HCT116 (cell line): ENCODE measurements around the gene TOR1AIP2. TPM values are rescaled to one million over a fixed set of nuclear protein-coding genes. Genes with fewer than 3 reads are reported as not detected.

Source experiments
- ATAC-seq: fragments of 200-7000 bp; cut with Tn5 transposase; 2 replicates; pipeline ENCODE4 v1.9.1; 2020; ENCODE audit warnings: mild to moderate bottlenecking, moderate library complexity
- BruUV-seq: library from RNA; stranded (reverse); fragments of 400-500 nt; replicated peaks from 2 replicates; lab custom pipeline; 2021; lab: Mats Ljungman, UMichigan
- CTCF ChIA-PET: fragments of 300-600 bp; sonication (Branson Sonifier 250); formaldehyde crosslinking; loops from one replicate; lab custom pipeline; 2021; ENCODE audit warnings: antibody characterized with exemption; lab: Charles Lee
- POLR2A ChIA-PET: fragments of 300-600, 350-600 bp; sonication (Branson Sonifier 250); formaldehyde crosslinking; loops from one replicate; lab custom pipeline; 2021; ENCODE audit warnings: antibody characterized with exemption; lab: Charles Lee
- RAD21 ChIA-PET, 2 experiments: fragments of 300-600 bp; sonication (Branson Sonifier 250); formaldehyde crosslinking; loops; one replicate each; lab custom pipeline; 2023; ENCODE audit warnings: low total read pairs in 2 of 2; ENCODE audit not compliant: uncharacterized antibody in 2 of 2, unreplicated experiment in 2 of 2, low non-redundant PET in 1 of 2; lab: Charles Lee
- DNase-seq: peaks from one replicate; pipeline ENCODE4 v3.0.0-alpha.2; 2010; ENCODE audit warnings: low read depth, low spot score
- H2AFZ ChIP-seq: fragments of 200-600 bp; shearing (Covaris generic), sonication (generic); 2 replicates; pipeline ENCODE4 v1.6.1; 2017; ENCODE audit warnings: low read depth, mixed run types, mixed read lengths, antibody characterized with exemption, low read length; ENCODE audit not compliant: poor library complexity, severe bottlenecking
- H3K27ac ChIP-seq: 2 replicates; pipeline ENCODE4 v1.5.1; 2012; ENCODE audit warnings: low read depth, low read length
- H3K27me3 ChIP-seq: fragments of 200-600 bp; sonication (generic); 2 replicates; pipeline ENCODE4 v1.6.1; 2016; ENCODE audit warnings: mixed run types, low read length, mixed read lengths; ENCODE audit not compliant: insufficient read depth
- H3K36me3 ChIP-seq, 2 experiments: fragments of 200-500 bp in 1 of 2; fragments of 200-600 bp in 1 of 2; sonication (Bioruptor generic) in 1 of 2; sonication (generic) in 1 of 2; 2 replicates each; pipeline versions ENCODE4 v1.5.1 to v1.6.1; 2014 to 2016; ENCODE audit warnings: low read length in 2 of 2, inconsistent platforms in 1 of 2, mixed read lengths in 1 of 2, mixed run types in 1 of 2; ENCODE audit not compliant: insufficient read depth in 2 of 2, control insufficient read depth in 1 of 2
- H3K4me1 ChIP-seq, 2 experiments: fragments of 200-600 bp in 1 of 2; sonication (generic) in 1 of 2; 2 replicates each; pipeline versions ENCODE4 v1.5.1 to v1.6.1; 2012 to 2017; ENCODE audit warnings: low read length in 2 of 2, inconsistent platforms in 1 of 2, mild to moderate bottlenecking in 1 of 2, mixed read lengths in 1 of 2, mixed run types in 1 of 2, moderate library complexity in 1 of 2; ENCODE audit not compliant: insufficient read depth in 2 of 2, control insufficient read depth in 1 of 2
- H3K4me2 ChIP-seq: fragments of 200-600 bp; sonication (generic); 2 replicates; pipeline ENCODE4 v1.6.1; 2017; ENCODE audit warnings: mixed run types, low read length, mixed read lengths
- H3K4me3 ChIP-seq, 2 experiments: fragments of 200-600 bp in 1 of 2; sonication (generic) in 1 of 2; replicated peaks in 1 of 2; 2 replicates each; pipeline ENCODE4 v1.5.1; 2011 to 2016; ENCODE audit warnings: low read length in 2 of 2, control low read depth in 1 of 2, low read depth in 1 of 2, mild to moderate bottlenecking in 1 of 2, mixed read lengths in 1 of 2, mixed run types in 1 of 2
- H3K79me2 ChIP-seq: fragments of 200-600 bp; sonication (generic); 2 replicates; pipeline ENCODE4 v1.6.1; 2017; ENCODE audit warnings: mild to moderate bottlenecking, mixed run types, low read length, moderate library complexity, mixed read lengths; ENCODE audit not compliant: insufficient read depth
- H3K9ac ChIP-seq: fragments of 200-600 bp; sonication (generic); 2 replicates; pipeline ENCODE4 v1.6.1; 2016; ENCODE audit warnings: low read length, mixed read lengths
- H3K9me2 ChIP-seq: fragments of 200-600 bp; sonication (generic), shearing (Covaris generic); 2 replicates; pipeline ENCODE4 v1.6.1; 2017; ENCODE audit warnings: mixed run types, mild to moderate bottlenecking, moderate library complexity; ENCODE audit not compliant: insufficient read depth
- H3K9me3 ChIP-seq, 2 experiments: fragments of 200-500 bp in 1 of 2; fragments of 200-600 bp in 1 of 2; sonication (Bioruptor generic) in 1 of 2; sonication (generic) in 1 of 2; 2 replicates each; pipeline ENCODE4 v1.6.1; 2014 to 2017; ENCODE audit warnings: low read length in 2 of 2, mixed read lengths in 2 of 2, inconsistent platforms in 1 of 2, low read depth in 1 of 2, mild to moderate bottlenecking in 1 of 2, mixed run types in 1 of 2, moderate library complexity in 1 of 2; ENCODE audit not compliant: control insufficient read depth in 1 of 2, insufficient read depth in 1 of 2
- H4K20me1 ChIP-seq: fragments of 200-600 bp; sonication (generic), shearing (Covaris generic); 2 replicates; pipeline ENCODE4 v1.6.1; 2017; ENCODE audit warnings: mixed run types, mild to moderate bottlenecking, moderate library complexity; ENCODE audit not compliant: insufficient read depth
- ATF3 ChIP-seq: IDR thresholded peaks from 2 replicates; pipeline ENCODE4 v1.6.1; 2012
- CBX3 ChIP-seq: IDR thresholded peaks from 2 replicates; pipeline ENCODE4 v1.6.1; 2012; ENCODE audit warnings: low read depth
- CEBPB ChIP-seq: IDR thresholded peaks from 2 replicates; pipeline ENCODE4 v1.6.1; 2012; ENCODE audit warnings: low read depth
- CTCF ChIP-seq, 3 experiments: fragments of 200-600 bp in 1 of 3; sonication (generic) in 1 of 3; IDR thresholded peaks in 2 of 3; conservative IDR thresholded peaks in 1 of 3; 2 replicates each; pipeline ENCODE4 v1.5.1; 2012 to 2017; ENCODE audit warnings: low read depth in 2 of 3, low read length in 2 of 3, antibody characterized with exemption in 1 of 3, borderline replicate concordance in 1 of 3, control low read depth in 1 of 3, mild to moderate bottlenecking in 1 of 3, mixed read lengths in 1 of 3, mixed run types in 1 of 3, moderate library complexity in 1 of 3; ENCODE audit not compliant: insufficient read depth in 1 of 3
- EGR1 ChIP-seq: IDR thresholded peaks from 2 replicates; pipeline ENCODE4 v1.6.1; 2012; ENCODE audit warnings: low read depth
- ELF1 ChIP-seq: IDR thresholded peaks from 2 replicates; pipeline ENCODE4 v1.6.1; 2012; ENCODE audit warnings: low read depth, borderline replicate concordance
- EZH2 ChIP-seq: fragments of 200-600 bp; sonication (generic); IDR thresholded peaks from 2 replicates; pipeline ENCODE4 v1.6.1; 2017; ENCODE audit warnings: antibody characterized with exemption, mixed run types
- EZH2phosphoT487 ChIP-seq: fragments of 200-600 bp; IDR thresholded peaks from 2 replicates; pipeline ENCODE4 v1.6.1; 2018; ENCODE audit warnings: antibody characterized with exemption, borderline replicate concordance
- JUND ChIP-seq: IDR thresholded peaks from 2 replicates; pipeline ENCODE4 v1.6.1; 2012
- POLR2A ChIP-seq: IDR thresholded peaks from 2 replicates; pipeline ENCODE4 v1.7.0; 2011; ENCODE audit warnings: borderline replicate concordance; ENCODE audit not compliant: insufficient read depth, insufficient read length; ENCODE audit errors: extremely low read depth
- POLR2AphosphoS5 ChIP-seq: IDR thresholded peaks from 2 replicates; pipeline ENCODE4 v1.6.1; 2011; ENCODE audit warnings: mild to moderate bottlenecking, low read depth, low read length, moderate library complexity
- SIN3A ChIP-seq: IDR thresholded peaks from 2 replicates; pipeline ENCODE4 v1.6.1; 2012; ENCODE audit warnings: low read depth
- SP1 ChIP-seq: IDR thresholded peaks from 2 replicates; pipeline ENCODE4 v1.6.1; 2012; ENCODE audit warnings: low read depth
- SRF ChIP-seq: IDR thresholded peaks from 2 replicates; pipeline ENCODE4 v1.6.1; 2012; ENCODE audit warnings: low read depth
- YY1 ChIP-seq: IDR thresholded peaks from 2 replicates; pipeline ENCODE4 v1.6.1; 2011; ENCODE audit warnings: low read length, low read depth, moderate library complexity, mild to moderate bottlenecking; ENCODE audit not compliant: insufficient replicate concordance; ENCODE audit errors: extremely low read depth
- ZBTB33 ChIP-seq: IDR thresholded peaks from 2 replicates; pipeline ENCODE4 v1.6.1; 2011; ENCODE audit warnings: mild to moderate bottlenecking, low read length, moderate library complexity; ENCODE audit not compliant: insufficient replicate concordance; ENCODE audit errors: extremely low read depth
- ZFX ChIP-seq: fragments of 450-650 bp; IDR thresholded peaks from 2 replicates; pipeline ENCODE4 v1.6.1; 2017
- intact Hi-C: fragments of 100-400 bp; cut with micrococcal nuclease; formaldehyde crosslinking; loops from 2 replicates; pipeline ENCODE4 v1.10.0; 2022
- total RNA-seq: library from RNA; stranded (reverse); gene quantifications from one replicate; pipeline ENCODE4 v1.2.1, GENCODE V29; 2021; ENCODE audit not compliant: unreplicated experiment

The TOR1AIP2 gene
- total RNA-seq, 1 experiment from 2014 or later: 106 TPM

GRCh38 chr1:179910934-179911333, 33.3 kb upstream of the TOR1AIP2 start:
- no peak overlapping the region for H3K27ac ChIP-seq
- no peaks in the 10 kb centered on the region for H3K79me2 ChIP-seq
- no peak overlapping the region for H3K4me2 ChIP-seq
- no peak overlapping the region for H3K4me3 ChIP-seq
- no peaks in the 10 kb centered on the region for H3K4me1 ChIP-seq
- ATAC-seq (no peak), DNase-seq (no peak)
- ChIA-PET RAD21 (no interaction called here), POLR2A (no interaction called here), CTCF (no interaction called here)
- no peaks in the 10 kb centered on the region for H3K9me2 ChIP-seq
- H3K9ac ChIP-seq: no peak overlapping the region
- no peaks in the 10 kb centered on the region for H4K20me1 ChIP-seq
- peaks cover 5% of the 10 kb centered on the region in 2 experiments; a peak in 3 of 4 replicates for H3K36me3 ChIP-seq
- BruUV-seq: no TSS peak
- no peaks in the 10 kb centered on the region for H3K9me3 ChIP-seq
- intact Hi-C loops: no loop called here
- H2AFZ ChIP-seq: no peak overlapping the region
- no peak for TF ChIP-seq YY1
- no peak for TF ChIP-seq POLR2A
- TF ChIP-seq SP1: no peak
- TF ChIP-seq SRF: no peak
- TF ChIP-seq EZH2: no peak
- no peak for TF ChIP-seq EZH2phosphoT487
- no peak for TF ChIP-seq POLR2AphosphoS5
- TF ChIP-seq CTCF (IDR thresholded peaks at IDR 0.05 in 2 of 3, conservative IDR thresholded peaks at IDR 0.05 in 1 of 3; ENCODE audit: borderline replicate concordance in 1 of 3, insufficient read depth in 1 of 3, low read depth in 2 of 3, low read length in 2 of 3): no peak
- TF ChIP-seq, all 23 proteins: peak for 0
- no peaks in the 10 kb centered on the region for H3K27me3 ChIP-seq

GRCh38 chr1:179889589-179889988, 12.0 kb upstream of the TOR1AIP2 start:
- Histone ChIP-seq H4K20me1 (no peaks in the 10 kb centered on the region), H3K79me2 (peaks cover 15% of the 10 kb centered on the region), H3K9me2 (no peaks in the 10 kb centered on the region), H3K9ac (no peak overlapping the region), H3K4me3 (no peak overlapping the region), H2AFZ (no peak overlapping the region), H3K4me2 (no peak overlapping the region), H3K9me3 (no peaks in the 10 kb centered on the region), H3K27me3 (no peaks in the 10 kb centered on the region), H3K36me3 (peaks cover 17 to 28% of the 10 kb centered on the region in 2 experiments; a peak in 3 of 4 replicates), H3K4me1 (no peaks in the 10 kb centered on the region), H3K27ac (no peak overlapping the region)
- intact Hi-C loops: no loop called here
- DNase-seq: no peak
- ChIA-PET RAD21 (no interaction called here), CTCF (no interaction called here), POLR2A (no interaction called here)
- no TSS peak for BruUV-seq
- no peak for ATAC-seq
- TF ChIP-seq ATF3 (no peak), ELF1 (no peak), JUND (no peak), CBX3 (no peak), ZBTB33 (no peak), POLR2AphosphoS5 (no peak), SIN3A (no peak), SP1 (no peak), EGR1 (no peak), CEBPB (no peak), ZFX (no peak)
